ENCODE measurements around the gene FAM117B.
"Not testable (repeated sequence)": the region's sequence is repeated elsewhere in the genome, so short reads cannot be mapped to it uniquely, and the experiment has no call there.

Gene FAM117B

DNA sequence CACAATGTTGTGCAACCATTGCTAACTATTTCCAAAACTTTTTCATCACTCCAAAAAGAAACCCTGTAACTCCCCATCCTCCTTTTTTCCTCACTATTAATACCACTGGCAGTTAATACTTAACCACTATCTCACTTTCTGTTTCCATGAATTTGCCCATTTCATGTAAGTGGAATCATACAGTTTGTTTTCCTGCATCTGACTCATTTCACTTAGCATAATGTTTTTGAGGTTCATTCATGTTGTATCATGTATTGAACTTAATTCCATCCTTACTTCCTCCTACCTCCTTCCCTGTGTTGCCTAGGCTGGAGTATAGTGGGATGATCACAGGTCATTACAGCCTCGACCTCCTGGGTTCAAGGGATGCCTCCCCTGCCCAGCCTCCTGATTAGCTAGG lies 68.3 kb downstream of the FAM117B start:
- ATAC-seq = peak; percentile 45
- no peak for DNase-seq

DNA sequence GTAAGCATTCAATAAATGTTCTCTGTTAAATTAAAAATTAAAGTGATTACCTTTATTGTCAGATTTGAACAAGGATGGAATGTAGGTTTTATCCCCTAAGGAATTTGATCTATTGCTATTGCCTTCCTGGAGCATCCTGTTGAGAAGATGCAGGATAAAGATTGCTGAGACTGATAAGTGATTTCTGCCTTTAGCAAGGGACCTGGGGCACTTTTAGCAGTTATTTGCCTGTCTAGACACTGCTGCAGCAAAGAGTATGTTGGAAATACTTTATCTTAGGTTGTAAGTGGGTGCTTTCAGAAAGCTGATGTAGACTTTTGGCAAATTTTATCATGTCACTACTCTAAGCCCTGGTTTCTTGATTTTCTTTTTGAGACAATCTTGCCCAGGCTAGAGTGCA lies 69.5 kb downstream of the FAM117B start:
- ATAC-seq = no peak
- DNase-seq = no peak

DNA sequence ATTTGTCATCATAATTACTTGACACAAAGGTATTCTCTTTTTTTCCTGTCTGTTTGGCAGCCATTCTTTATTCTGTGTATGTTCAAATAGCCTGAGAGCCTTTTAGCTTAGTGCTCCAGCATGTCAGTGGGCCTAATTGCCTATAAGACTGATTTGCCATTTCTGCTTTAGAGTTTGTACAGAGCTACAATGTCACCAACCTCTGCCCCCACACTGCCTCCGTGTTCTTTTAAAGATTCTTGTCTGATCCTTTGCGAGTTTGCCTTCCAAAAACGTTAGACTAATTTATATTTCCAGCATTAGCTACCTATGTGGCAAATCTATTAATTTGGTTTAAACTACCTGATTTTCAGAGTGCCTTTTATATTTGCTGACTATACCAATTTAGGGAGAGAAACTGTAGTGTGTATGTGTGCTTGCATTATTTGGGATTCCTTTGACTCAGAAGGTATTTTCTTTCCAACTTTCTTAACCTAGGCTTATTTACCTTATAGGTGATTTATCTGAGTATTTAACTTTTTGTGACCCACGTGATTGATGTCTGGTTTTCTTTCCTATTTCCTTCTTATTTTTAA lies 70.8 kb downstream of the FAM117B start:
- ATAC-seq (no peak), DNase-seq (no peak)

DNA sequence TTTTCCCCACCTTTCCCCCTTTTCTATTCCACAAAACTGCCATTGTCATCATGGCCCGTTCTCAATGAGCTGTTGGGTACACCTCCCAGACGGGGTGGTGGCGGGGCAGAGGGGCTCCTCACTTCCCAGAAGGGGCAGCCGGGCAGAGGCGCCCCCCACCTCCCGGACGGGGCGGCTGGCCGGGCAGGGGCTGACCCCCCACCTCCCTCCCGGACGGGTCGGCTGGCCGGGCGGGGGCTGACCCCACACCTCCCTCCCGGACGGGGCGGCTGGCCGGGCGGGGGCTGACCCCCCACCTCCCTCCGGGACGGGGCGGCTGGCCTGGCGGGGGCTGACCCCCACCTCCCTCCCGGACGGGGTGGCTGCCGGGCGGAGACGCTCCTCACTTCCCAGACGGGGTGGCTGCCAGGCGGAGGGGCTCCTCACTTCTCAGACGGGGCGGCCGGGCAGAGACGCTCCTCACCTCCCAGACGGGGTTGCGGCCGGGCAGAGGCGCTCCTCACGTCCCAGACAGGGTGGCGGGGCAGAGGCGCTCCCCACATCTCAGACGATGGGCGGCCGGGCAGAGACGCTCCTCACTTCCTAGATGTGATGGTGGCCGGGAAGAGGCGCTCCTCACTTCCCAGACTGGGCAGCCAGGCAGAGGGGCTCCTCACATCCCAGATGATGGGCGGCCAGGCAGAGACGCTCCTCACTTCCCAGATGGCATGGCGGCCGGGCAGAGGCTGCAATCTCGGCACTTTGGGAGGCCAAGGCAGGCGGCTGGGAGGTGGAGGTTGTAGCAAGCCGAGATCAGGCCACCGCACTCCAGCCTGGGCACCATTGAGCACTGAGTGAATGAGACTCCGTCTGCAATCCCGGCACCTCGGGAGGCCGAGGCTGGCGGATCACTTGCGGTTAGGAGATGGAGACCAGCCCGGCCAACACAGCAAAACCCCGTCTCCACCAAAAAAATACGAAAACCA lies 80.5 kb downstream of the FAM117B start:
- not testable (repeated sequence) for DNase-seq, ATAC-seq

DNA sequence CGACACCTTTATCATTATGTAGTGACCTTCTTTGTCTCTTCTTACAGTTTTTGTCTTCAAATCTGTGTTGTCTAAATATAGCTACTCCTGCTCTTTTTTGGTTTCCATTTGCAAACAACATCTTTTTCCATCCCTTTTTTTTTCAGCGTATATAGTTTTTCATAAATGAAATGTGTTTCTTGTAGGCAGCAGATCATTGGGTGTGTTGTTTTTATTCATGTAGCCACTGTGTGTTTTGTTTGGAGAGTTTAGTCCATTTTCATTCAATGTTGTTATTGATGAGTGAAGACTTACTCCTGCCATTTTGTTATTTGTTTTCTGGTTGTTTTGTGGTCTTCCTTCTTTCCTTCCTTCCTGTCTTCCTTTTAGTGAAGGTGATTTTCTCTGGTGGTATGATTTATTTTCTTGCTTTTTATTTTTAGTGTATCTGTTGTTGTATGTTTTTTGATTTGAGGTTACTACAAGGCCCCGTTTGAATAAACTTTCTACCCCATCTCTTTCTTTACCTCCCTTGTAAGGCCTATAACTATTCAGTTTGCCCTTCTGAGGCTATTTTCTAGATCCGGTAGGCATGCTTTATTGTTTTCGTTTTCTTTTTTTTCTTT lies 81.4 kb downstream of the FAM117B start:
- DNase-seq = no peak
- no peak for ATAC-seq

DNA sequence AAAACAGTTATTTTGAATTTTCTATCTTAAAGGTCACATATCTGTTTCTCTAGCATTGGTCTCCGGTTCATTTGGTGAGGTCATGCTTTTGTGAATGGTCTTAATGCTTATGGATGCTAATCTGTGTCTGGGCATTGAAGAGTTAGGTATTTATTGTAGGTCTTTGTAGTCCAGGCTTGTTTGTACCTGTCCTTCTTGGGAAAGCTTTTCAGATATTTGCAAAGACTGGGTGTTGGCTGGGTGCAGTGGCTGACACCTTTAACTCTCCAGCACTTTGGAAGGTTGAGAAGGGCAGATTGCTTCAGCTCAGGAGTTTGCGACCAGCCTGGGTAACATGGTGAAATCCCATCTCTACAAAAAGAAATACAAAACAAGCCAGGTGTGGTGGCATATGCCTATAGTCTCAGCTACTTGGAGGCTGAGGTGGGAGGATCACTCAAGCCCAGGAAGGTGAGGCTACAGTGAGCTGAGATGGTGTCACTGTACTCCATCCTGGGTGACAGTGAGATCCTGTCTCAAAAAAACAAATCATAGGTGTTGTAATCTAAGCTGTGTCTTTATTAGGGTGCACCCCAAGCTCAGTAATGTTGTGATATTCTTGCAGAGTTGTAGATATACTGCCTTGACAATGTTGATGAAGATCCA lies 82.3 kb downstream of the FAM117B start:
- DNase-seq (no peak), ATAC-seq (no peak)

DNA sequence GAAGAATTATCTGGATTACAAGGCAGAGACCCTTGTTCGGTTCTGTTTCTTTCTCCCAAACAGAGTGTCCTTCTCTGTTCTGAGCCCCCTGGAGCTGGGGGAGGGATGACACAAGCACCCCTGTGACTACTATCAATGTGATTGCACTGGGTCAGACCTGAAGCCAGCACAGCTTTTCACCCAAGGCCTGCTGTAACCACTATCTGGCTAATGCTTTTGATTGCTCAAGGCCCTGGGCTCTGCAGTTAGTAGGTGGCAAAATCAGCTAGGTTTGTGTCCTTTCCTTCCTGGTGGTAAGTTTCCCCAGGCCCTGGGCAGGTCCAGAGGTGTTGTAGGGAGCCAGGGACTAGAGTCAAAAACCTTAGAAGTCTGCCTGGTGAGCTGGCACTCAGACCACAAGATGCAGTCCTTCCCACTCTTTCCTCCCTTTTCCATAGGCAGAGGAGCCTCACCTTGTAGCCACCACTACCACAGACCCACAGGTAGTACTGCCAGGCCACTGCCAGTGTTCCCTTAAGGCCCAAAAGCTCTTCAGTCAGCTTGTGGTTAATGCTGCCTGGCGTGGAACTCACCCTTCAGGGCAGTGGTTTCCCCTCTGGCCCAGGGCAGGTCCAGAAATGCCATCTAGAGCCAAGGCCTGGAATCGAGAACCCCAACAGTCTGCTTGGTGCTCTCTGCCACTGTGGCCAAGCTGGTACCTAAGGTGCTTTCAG lies 83.0 kb downstream of the FAM117B start:
- ATAC-seq (peak; percentile 40), DNase-seq (no peak)

DNA sequence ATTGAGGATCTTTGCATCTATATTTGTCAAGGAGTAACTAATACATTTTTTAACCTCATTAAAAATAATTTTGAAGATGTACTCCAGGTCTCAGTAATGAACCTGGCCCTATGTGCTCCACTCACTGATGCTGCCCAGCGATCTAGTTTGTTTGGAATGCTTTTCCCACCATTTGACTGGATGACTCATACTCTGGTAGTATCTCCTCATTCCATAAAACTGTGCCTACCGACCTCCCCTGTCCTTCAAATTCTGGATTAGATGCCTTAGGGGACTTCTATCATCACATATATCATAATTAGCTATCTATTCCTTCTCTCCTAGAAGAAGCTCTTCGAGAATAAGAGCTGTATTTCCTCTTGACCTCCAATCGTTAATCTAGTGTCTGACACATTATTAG lies 83.8 kb downstream of the FAM117B start:
- ATAC-seq (no peak), DNase-seq (no peak)

DNA sequence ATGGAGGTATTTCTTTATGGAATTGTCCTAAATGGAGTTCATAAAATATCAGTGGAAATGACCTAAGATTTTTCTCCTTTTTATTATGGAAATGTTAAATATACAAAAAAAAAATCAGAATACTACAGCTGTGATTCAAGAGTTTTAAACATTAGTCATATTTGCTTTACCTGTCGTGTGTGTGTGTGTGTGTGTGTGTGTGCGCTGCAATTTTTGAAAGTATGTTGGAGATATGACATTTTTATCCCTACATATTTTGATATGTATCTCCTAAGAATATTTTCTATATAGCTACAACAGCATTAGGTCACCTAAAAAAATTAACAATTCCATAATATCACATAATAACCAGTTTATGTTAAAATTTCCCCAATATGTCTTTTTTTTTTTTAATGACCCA lies 85.5 kb downstream of the FAM117B start:
- DNase-seq = no peak
- ATAC-seq = no peak

DNA sequence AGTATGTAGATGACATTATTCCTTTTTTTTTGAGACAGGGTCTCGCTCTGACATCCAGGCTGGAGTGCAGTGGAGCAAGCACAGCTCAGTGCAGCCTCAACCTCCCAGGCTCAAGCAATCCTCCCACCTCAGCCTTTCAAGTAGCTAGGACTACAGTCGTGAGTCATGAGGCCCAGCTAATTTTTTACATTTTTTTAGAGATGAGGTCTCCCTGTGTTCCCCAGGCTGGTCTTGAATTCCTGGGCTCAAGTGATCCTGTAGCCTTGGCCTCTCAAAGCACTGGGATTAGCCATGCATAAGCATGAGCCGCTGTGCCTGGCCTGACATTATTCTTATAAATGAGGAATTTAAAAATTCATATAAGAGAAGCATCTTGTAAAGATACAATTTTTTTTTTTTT lies 86.9 kb downstream of the FAM117B start:
- DNase-seq (no peak), ATAC-seq (peak; percentile 49)

DNA sequence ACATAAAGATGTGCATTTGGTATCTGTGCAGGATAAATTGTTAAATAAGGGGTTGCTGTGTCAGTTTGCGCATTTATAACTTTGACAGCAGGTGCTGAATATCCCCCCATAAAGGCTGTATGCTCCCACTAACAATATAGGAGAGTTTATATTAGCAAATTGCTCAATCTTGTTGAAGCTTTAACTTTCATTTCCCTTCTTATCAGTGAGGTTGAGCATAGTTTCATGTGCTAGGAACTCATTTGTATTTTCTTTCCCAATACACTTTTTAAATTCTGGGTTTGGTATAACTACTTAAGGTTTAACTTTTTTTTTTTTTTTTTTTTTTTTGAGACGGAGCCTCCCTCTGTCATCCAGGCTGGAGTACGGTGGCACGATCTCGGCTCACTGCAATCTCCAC lies 89.0 kb downstream of the FAM117B start:
- DNase-seq (no peak), ATAC-seq (no peak)

DNA sequence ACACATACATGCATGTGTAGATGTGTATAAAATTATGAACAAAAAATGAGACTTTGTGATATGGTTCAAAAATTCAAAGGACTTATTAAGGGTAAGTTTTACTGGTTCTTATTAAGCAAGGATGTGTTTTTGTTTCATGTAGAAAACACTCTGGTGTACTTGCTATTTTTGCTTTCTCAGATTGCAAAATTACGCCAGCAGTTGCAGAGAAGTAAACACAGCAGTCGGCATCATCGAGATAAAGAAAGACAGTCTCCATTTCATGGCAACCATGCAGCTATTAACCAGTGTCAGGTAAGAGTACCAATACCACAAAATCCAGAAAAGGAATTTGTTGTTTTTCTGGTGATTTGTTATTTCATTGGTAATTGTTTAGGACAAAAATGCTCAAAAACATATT lies 91.3 kb downstream of the FAM117B start:
- ATAC-seq (no peak), DNase-seq (no peak)

DNA sequence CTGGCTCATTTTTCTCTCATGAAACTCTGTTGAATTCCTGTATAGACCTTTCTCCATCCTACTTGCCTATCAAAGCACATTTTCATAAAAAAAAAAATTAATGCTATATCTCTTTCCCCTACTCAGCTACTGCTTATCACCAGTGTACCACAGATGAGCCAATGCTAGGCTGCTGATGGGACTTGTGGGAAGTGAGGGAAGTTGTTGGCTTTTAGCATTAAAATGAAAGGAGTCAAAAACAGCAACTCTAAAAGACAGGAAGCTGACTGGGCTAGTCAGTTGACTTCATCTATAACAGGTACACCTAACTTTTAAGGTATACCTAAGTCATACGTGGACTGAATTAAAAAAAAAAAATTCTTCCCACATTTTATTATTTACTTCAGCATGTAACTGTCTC lies 102.1 kb downstream of the FAM117B start:
- ATAC-seq (no peak), DNase-seq (no peak)

DNA sequence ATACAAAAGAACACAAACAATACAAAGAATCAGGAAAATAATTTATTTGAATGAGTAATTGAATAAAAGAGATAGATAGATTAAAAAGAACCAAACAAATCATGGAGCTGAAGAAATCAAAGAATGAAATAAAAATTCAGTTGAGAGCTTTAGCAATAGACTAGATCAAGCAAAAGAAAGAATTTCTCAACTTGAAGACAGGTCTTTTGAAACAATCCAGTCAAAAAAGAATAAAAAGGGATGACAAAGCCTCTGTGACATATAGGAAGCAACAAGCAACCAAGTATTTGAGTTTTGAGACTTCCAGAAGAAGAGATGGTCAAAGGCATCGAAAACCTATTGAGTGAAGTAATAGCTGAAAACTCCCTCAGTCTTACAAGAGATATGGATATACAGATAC lies 108.8 kb downstream of the FAM117B start:
- DNase-seq (no peak), ATAC-seq (no peak)

DNA sequence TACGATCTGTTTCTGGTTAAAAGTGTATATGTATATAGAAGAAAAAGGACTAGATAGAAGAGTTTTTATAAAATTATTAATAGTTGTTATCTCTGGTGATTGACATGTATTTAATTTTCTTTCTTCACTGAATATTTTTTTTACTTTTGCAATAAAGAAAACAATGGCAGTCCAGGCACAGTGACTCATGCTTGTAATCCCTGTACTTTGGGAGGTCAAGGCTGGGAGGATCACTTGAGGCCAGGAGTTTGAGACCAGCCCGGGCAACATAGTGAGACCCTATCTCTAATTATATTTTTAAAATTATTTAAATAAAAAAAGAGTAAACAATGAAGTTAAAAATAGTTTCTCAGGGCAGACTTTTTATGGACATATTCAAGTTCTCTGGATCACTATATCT lies 114.7 kb downstream of the FAM117B start:
- no peak for ATAC-seq
- DNase-seq = no peak

DNA sequence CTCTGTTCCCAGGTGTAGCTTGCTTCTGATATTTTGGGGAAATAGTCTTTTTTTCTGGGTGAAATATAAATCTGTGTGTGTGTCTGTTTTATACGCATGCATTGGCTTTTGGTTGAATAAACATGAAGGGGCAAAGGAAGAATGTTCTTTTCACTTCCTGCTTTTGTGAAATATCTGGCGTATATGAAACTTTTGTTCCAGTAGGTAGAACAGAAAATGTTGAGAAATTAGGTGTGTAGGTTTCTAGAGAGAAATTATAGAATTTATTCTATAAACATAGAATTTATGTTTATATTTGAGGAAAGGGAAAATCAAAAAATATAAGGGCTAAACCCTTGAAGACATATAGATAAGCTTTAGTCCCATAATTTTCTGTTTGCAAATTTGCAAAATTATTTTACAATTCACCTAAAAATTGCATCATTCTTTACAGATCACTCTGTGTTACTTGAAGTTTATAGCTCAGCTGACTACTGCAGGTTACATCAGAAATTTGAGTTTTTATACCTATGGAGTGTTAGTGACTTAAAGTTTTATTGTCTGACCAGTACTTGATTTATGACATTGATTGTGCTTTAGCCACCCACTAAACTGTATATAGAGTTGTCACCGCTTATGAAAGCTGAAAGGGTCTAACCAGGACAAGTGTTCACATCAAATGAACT lies 116.1 kb downstream of the FAM117B start:
- no peak for ATAC-seq
- DNase-seq = no peak

DNA sequence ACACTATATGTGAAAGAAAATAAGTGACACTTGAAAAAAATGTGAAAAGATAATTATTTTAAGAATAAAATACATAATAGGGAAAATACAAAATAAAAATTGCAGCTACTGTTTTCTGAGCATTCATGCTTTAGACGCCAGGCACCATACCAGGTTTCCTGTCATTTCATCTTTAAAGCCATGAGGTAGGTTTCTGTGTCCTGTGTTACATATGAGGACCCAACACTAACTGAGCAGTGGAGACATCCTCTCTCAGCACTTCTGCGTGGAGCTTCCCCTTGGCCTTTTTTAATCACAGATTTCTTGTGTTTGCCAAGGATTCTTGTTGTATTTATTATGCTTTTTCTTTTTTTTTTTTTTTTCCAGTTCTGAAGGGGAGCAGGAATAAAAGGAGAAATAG lies 117.3 kb downstream of the FAM117B start:
- no peak for DNase-seq
- no peak for ATAC-seq

DNA sequence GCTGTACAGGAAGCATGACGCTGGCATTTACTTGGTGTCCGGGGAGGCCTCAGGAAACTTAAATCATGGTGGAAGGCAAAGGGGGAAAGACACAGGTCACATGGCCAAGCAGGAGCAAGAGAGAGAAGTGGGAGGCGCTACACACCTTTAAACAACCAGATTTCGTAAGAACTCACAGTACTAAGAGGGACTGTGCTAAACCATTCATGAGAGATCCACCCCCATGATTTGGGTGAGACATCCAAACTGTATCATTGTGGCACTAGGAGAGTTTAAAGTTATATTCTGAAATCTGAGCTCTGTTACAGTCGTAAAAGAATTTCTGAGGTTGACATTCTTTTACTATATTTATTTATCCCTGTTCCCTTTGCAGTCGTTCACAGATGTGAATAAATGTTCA lies 120.2 kb downstream of the FAM117B start:
- DNase-seq (no peak), ATAC-seq (no peak)

DNA sequence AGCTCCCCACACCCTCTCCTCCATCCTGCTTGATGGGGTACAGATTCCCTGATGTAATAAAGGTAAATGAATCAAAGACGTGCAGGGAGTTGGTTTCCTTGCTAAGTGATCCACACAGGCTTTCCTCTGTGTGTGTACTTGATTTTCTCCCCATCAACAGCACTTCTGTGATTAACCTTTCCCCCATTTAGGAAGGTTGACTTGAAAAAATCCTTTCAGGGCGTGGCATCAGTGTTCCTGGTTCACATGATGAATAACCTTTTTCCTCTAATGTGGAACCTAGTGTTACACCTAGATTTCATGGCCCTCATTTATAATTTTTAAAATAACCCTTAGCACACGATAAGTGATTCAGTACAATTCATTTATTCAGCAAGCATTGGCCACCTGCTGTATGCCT lies 121.8 kb downstream of the FAM117B start:
- ATAC-seq (no peak), DNase-seq (no peak)

DNA sequence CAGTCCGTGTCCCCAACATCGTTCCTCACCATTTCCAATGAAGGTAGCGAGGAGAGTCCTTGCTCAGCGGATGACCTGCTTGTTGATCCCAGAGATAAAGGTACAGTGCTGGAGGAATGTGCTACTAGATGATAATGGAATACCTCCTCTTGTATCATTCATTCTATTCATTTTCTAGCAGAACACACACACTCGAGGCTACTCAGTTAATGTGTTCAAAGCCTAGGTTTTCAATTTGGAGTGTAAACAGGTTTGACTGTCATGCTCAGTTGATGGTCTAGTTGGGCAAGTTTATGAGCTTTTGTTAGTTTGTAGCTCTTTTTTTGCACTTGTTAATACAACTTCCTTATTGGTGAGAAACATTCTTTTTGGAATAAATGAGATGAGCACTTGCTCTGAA lies 122.6 kb downstream of the FAM117B start:
- DNase-seq = no peak
- ATAC-seq = no peak

DNA sequence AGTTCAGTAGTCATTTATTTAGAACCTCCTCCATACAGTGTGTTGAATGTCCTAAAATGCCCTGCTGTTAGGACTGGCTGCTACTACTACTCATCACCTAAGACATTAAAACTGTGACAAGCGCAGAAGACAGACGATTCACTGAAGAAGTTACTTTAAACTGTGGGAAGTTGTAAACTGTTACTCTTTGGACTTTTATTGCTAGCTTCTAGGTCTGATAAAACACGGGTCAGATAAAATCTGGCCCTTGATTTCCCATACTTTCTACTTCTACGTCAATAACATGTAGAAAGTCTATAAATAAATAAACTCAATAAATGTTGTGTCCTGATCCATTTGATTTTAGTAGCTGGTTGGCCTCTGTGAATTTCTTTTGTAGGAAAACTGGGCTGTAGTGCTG lies 123.4 kb downstream of the FAM117B start:
- ATAC-seq = no peak

DNA sequence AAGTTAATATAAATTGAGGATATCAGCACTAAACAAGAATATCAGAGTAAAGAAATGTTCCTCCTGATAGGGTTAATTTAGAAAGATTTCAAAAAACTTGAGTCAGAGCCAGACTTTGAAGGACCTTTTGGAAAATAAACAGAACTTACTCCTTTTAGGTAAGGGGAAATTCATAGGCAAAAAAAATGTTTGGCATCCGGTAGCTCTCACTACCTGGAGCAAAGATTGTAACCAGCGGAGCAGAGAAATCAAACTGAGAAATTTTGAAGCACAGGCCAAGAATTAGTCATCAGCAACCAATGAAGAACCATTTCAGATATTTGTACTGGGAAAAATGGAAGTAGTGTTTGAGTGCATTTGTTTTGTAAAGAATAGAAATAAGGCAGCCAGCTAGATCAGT lies 123.8 kb downstream of the FAM117B start:
- DNase-seq = no peak
- no peak for ATAC-seq

More for the DNA sequence above, 123.4 kb downstream of the FAM117B start:
- no peak for DNase-seq

Measured in stimulated activated naive CD8-positive, alpha-beta T cell treated with anti-CD3 and anti-CD28 coated beads, Interleukin-15, Interleukin-2, amounts not matched to agents 100 U/mL and 50 U/mL, for 24 hours (primary cell).